Hindlimb muscle (tissue), 1 donor: ENCODE data around the gene TRDN. TPM values are rescaled to one million over a fixed set of nuclear protein-coding genes. Genes with fewer than 3 reads are reported as not detected.
"Not testable (repeated sequence)": the region's sequence is repeated elsewhere in the genome, so short reads cannot be mapped to it uniquely, and the experiment has no call there.

ENCODE experiments used
- DNase-seq: peaks from one replicate; pipeline ENCODE4 v3.0.0-alpha.2; 2013
- polyA plus RNA-seq: library from polyadenylated mRNA; unstranded; fragments of 120-200 nt; gene quantifications from one replicate; pipeline ENCODE4 v1.2.1, GENCODE V29; 2013; ENCODE audit not compliant: insufficient read length

Gene TRDN
- polyA plus RNA-seq, 1 donor, result 189 TPM

DNA sequence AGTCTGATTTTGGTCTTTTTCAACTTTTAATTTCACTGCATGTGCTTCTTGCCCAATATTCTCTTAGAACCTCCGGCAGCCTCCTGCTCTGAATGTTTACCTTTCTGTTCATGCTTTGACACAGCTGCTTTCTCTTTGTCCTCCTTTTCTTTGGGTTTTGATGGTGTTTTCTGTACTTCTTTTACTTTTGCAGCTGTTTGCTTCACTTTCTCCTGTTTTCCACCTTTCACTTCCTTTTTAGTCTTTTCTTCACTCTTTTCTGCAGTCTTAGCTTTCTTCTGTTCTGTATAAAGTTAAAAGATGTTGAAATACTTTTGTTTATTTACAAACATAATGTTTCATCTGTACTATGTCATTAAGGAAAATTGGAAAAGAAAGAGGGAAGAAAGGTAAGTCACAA, 133.1 kb downstream of the TRDN start:
- no peak for DNase-seq

- no peak for DNase-seq
Measured at GRCh38 chr6:123497025-123497424, 139.7 kb downstream of the TRDN start.

DNA sequence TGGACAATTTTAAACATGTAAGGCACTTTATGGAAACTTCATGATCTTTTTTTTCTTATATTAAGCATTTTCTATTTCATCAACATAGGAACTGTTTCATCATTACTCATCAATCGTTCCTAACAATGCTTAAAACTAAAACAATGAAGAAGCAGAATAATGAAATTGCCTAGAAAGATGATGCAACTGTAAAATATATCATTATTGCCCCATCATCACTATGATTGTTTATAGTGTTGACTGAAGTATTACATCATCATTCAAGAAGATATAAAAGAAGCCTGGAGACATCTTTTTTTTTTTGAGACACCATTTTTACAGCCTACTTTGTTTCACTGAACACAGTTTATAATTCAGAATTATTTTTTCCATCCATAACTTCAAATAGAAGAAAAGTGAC, 147.2 kb downstream of the TRDN start:
- no peak for DNase-seq

DNA sequence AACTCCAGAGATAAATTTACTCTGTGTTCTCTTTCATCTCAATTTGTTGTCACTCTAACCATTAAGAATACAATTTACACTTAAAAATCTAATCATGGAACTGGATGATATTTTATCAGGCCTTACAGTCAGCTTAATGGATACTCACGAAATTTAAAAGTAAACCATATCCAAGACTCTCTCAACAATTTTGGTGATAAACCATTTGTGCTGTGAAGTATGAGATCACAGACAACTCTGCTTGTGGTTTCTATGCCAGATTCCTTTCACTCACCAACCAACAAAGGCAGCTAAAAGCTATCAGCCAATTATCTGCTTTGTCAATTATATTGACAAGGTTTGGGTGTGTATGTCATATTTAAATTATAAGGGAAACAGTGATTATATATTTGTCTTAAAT, 155.8 kb downstream of the TRDN start:
- no peak for DNase-seq

DNA sequence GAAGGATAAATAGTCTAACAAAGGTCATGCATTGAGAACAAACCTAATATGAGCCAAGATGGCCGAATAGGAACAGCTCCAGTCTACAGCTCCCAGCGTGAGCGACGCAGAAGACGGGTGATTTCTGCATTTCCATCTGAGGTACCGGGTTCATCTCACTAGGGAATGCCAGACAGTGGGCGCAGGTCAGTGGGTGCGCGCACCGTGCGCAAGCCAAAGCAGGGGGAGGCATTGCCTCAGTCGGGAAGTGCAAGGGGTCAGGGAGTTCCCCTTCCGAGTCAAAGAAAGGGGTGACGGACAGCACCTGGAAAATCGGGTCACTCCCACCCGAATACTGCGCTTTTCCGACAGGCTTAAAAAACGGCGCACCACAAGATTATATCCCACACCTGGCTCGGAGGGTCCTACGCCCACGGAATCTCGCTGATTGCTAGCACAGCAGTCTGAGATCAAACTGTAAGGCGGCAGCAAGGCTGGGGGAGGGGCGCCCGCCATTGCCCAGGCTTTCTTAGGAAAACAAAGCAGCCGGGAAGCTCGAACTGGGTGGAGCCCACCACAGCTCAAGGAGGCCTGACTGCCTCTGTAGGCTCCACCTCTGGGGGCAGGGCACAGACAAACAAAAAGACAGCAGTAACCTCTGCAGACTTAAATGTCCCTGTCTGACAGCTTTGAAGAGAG, 164.6 kb downstream of the TRDN start:
- DNase-seq, result not testable (repeated sequence)

GRCh38 chr6:123467392-123467791, 169.4 kb downstream of the TRDN start:
- no peak for DNase-seq

DNA sequence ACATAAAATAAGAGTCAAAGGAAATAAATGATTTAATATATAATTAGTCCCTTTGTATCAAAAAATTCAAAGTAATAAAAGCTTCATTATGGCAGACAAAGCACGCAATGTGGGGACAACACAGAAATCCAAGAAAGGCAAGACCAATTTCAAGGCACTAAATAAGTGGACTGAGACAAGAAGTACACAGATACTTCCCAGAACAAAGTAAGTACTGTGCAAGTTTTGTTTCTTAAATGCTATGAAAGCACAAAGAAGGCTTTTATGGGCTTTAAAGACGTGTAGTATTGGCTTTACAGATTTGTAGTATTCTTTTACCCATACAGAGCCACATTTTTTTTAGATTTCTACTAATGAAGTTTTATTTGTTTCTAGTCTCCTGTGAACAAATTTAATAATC, 174.6 kb downstream of the TRDN start:
- no peak for DNase-seq

- DNase-seq, result no peak
Measured at GRCh38 chr6:123458218-123458617, 178.5 kb downstream of the TRDN start.

- DNase-seq, result no peak
Measured at GRCh38 chr6:123456836-123457235, 179.9 kb downstream of the TRDN start.

DNA sequence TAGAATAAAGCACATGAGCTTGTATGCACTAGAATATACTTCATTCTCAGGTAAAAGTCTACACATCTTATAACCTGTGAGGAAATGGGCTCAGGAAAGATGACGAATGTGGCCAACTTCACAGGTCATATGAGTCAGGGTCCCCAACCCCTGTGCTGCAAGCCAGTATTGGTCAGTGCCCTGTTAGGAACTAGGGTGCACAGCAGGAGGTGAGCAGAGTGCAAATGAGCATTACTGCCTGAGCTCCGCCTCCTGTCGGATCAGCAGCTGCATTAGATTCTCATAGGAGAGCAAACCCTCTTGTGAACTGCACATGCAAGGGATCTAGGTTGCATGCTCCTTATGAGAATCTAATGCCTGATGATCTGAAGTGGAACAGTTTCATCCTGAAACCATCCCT, 182.3 kb downstream of the TRDN start:
- no peak for DNase-seq

DNA sequence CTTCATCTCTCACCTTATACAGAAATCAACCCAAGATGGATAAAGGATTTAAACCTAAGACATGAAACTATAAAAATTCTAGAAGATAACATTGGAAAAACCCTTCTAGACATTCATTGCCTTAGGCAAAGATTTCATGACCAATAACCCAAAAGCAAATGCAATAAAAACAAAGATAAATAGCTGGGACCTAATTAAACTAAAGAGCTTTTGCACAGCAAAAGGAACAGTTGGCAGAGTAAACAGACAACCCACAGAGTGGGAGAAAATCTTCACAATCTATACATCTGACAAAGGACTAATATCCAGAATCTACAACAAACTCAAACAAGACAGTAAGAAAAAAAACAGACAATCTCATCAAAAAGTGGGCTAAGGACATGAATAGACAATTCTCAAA, 183.7 kb downstream of the TRDN start:
- not testable (repeated sequence) for DNase-seq

DNA sequence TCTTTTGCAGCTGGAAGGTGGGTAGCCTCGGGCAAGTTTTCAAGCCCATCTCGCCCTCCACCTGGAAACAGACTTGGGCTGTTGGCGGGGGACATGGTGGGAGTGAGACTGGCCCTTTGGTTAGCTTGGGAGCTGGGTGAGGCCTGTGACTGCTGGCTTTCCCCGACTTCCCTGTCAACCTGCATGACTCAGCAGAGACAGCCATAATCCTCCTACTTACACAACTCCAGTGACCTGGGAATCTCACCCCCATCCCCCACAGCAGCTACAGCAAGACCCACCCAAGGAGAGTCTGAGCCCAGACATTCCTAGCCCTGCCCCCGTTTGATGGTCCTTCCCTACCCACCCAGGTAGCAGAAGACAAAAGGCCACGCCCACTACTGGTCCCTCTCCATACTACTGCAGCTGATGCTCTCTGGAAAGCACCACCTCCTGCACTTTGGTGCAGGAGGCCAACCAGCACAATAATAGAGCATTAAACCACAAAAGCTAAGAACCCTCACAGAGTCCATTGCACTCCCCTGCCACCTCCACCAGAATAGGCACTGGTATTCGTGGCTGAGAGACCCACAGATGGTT, 188.4 kb downstream of the TRDN start:
- no peak for DNase-seq

DNA sequence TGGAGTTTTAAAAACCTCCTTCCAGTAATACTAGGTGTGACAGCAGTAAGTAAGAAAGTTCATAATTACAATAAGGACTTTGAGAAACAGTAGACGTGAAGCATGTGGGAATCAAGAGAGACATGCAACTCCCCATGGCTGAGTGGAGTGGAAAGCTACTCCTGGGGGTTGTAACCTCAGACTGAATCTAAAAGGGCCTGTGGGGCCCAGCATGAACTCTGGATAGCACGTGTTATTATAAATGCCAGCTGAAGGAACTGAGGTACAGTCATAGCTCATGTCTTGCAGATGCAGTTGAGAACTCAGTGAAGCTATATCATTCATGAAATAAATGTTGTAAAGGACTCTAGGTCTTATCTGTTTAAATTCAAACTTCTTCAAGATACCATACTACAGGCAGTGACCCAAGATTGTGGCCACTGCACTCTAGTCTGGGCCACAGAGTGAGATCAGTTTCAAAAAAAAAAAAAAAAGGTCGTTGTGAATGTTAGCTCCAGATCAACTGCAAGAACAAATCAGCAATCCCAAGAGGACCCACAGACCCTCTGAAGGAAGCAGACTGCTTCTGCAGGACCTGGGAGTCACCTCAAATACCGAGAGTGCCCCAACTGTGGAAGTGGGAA, 189.3 kb downstream of the TRDN start:
- DNase-seq, result no peak

- no peak for DNase-seq
Measured at GRCh38 chr6:123439371-123439770, 197.4 kb downstream of the TRDN start.

- DNase-seq, result no peak
Measured at GRCh38 chr6:123434186-123434585, 202.6 kb downstream of the TRDN start.

- DNase-seq, result no peak
Measured at GRCh38 chr6:123430970-123431369, 205.8 kb downstream of the TRDN start.

DNA sequence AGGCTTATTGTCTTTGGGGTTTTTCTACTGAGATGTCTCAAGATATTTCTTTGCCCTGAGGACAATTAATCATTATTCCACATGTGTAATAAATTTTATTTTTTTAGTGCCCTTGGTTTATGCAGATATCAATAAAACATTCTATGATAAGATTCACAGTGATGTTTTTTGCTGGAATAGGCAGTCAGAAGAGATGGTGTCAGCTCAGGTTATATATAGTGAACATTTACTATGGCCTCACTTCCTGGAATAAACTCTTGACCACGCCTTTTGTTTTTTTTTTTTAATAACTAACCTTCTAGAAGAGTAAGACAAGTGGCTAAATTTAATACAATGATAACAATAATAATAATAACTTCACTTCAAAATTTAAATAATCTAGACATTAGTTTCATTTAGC, 209.7 kb downstream of the TRDN start:
- DNase-seq, result no peak

DNA sequence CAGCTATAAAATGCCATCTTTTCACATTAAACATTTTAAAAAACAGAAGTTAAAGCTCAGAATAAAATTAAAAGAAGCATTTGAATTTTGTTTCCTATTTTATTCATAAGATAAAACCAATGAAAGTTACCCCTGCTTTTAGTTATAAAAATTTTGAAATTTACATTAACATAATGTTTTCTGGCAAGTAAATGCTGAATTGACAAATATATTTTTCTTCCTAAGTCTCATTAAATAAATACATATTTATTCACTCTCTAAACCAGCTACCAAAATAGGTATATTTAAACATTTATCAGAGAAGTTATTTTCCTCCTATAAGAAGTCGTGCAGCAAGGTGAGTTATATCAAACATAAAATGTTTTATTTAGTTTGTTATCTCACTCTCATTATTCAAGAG, 213.6 kb downstream of the TRDN start:
- DNase-seq, result no peak

GRCh38 chr6:123420512-123420911, 216.2 kb downstream of the TRDN start:
- DNase-seq, result no peak

GRCh38 chr6:123418071-123418470, 218.7 kb downstream of the TRDN start:
- peak; percentile 19 for DNase-seq

DNA sequence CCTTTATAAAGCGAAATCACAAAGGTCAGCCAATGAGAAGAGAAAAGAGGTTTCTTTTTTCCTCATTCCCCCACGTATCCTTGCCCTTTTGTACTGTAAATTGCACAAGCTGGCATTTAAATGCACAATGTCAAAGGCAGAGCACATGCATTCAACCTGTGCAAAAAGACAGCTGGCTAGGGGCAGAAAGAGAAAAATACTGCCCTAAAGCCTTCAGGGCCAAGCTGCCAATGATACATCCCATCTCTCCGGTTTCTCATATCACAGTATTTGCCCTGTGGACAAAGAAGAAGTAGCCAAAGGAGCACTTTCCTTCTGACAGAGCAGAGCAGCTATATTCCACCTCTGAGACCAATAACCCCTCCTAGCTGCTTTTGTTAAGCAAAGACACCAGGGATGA, 219.2 kb downstream of the TRDN start:
- no peak for DNase-seq

DNA sequence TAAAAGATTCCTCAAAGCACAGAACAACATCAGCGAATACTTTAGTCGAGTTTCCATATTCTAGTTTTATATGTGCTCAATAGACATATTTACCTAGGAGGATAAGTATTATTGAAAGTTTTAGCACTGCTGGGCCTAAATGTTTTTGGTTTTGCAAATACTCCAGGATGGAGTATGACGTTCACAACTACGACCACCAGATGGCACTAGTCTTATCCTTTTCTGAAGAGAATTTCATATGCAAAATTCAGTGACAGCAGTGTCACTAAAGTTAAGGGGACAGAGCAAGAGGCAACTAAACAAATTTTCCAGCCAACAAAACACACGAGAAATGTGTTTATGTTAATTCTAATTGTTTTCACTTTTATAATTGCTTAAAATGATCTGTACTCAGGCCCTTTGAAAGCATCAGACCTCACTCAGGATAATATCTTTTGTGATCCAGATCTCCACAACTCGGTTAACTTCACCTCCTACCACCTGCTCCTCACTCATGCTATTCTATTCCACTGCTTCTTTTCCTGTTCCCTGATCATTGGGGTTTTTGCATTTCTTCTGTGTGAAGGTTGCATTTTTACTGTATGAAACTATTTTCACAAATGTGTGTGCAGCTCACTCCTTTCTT, 220.8 kb downstream of the TRDN start:
- DNase-seq, result peak; percentile 43

DNA sequence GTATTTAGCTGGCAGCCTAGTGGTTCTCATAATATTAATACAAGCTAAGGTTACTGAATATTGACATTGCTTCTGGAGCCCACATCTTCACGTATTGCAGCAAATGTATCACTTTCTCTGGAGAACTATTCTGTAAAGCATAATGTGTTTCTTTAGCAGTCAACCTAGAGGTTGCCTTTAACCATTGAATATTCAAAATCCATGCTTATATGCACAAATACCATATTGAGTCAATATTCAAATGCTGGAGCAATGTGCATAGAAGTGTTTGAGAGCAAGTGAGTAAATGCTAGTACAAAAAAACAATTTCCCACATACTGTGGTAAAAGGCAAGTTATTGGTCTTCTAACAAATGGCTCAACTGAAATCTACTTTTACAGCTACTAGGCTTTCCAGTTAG, 231.8 kb downstream of the TRDN start:
- DNase-seq, result no peak

- no peak for DNase-seq
Measured at GRCh38 chr6:123402052-123402451, 234.7 kb downstream of the TRDN start.
